ENCODE results near the gene SLF2.
A peak's percentile ranks its signal among the peaks of the same experiment; 100 is the strongest.

SLF2 gene

GRCh38 chr10:100887761-100888296, 24.9 kb upstream of the SLF2 start:
- Histone ChIP-seq H3K36me3 (ENCODE audit: low read depth) (no peaks in the 10 kb centered on the region), H3K4me3 (ENCODE audit: severe bottlenecking) (no peak overlapping the region), H3K27me3 (ENCODE audit: insufficient read depth, poor library complexity, severe bottlenecking) (no peaks in the 10 kb centered on the region), H3K27ac (ENCODE audit: poor library complexity, severe bottlenecking) (no peak overlapping the region), H3K9me3 (ENCODE audit: severe bottlenecking) (no peaks in the 10 kb centered on the region), H3K4me1 (ENCODE audit: insufficient read depth, poor library complexity, severe bottlenecking) (peaks cover 22% of the 10 kb centered on the region)
- DNase-seq (ENCODE audit: low spot score) (no peak), ATAC-seq (ENCODE audit: low read depth) (no peak)
- TF ChIP-seq CTCF (IDR thresholded peaks at IDR 0.05; ENCODE audit: poor library complexity, severe bottlenecking), result no peak

- TF ChIP-seq CTCF (IDR thresholded peaks at IDR 0.05; ENCODE audit: poor library complexity, severe bottlenecking), result no peak
- Histone ChIP-seq H3K9me3 (ENCODE audit: severe bottlenecking) (no peaks in the 10 kb centered on the region), H3K4me3 (ENCODE audit: severe bottlenecking) (no peak overlapping the region), H3K27me3 (ENCODE audit: insufficient read depth, poor library complexity, severe bottlenecking) (no peaks in the 10 kb centered on the region), H3K27ac (ENCODE audit: poor library complexity, severe bottlenecking) (no peak overlapping the region), H3K36me3 (ENCODE audit: low read depth) (no peaks in the 10 kb centered on the region), H3K4me1 (ENCODE audit: insufficient read depth, poor library complexity, severe bottlenecking) (peaks cover 29% of the 10 kb centered on the region)
- DNase-seq (ENCODE audit: low spot score), result no peak
- ATAC-seq (ENCODE audit: low read depth), result no peak
Measured at GRCh38 chr10:100888957-100889356, 23.8 kb upstream of the SLF2 start.

- H3K27me3 ChIP-seq (ENCODE audit: insufficient read depth, poor library complexity, severe bottlenecking), result no peaks in the 10 kb centered on the region
- ATAC-seq (ENCODE audit: low read depth) (no peak), DNase-seq (ENCODE audit: low spot score) (no peak)
- no peak overlapping the region for H3K4me3 ChIP-seq (ENCODE audit: severe bottlenecking)
- H3K9me3 ChIP-seq (ENCODE audit: severe bottlenecking), result no peaks in the 10 kb centered on the region
- peak overlapping the region; percentile 63 for H3K27ac ChIP-seq (ENCODE audit: poor library complexity, severe bottlenecking)
- H3K36me3 ChIP-seq (ENCODE audit: low read depth), result no peaks in the 10 kb centered on the region
- H3K4me1 ChIP-seq (ENCODE audit: insufficient read depth, poor library complexity, severe bottlenecking), result peaks cover 33% of the 10 kb centered on the region
- no peak for TF ChIP-seq CTCF (IDR thresholded peaks at IDR 0.05; ENCODE audit: poor library complexity, severe bottlenecking)
Measured at GRCh38 chr10:100889546-100889945, 23.2 kb upstream of the SLF2 start.

- Histone ChIP-seq H3K4me1 (ENCODE audit: insufficient read depth, poor library complexity, severe bottlenecking) (peaks cover 33% of the 10 kb centered on the region), H3K27me3 (ENCODE audit: insufficient read depth, poor library complexity, severe bottlenecking) (no peaks in the 10 kb centered on the region), H3K4me3 (ENCODE audit: severe bottlenecking) (no peak overlapping the region), H3K27ac (ENCODE audit: poor library complexity, severe bottlenecking) (peak overlapping the region; percentile 63), H3K36me3 (ENCODE audit: low read depth) (no peaks in the 10 kb centered on the region), H3K9me3 (ENCODE audit: severe bottlenecking) (no peaks in the 10 kb centered on the region)
- no peak for TF ChIP-seq CTCF (IDR thresholded peaks at IDR 0.05; ENCODE audit: poor library complexity, severe bottlenecking)
- ATAC-seq (ENCODE audit: low read depth) (peak; percentile 20), DNase-seq (ENCODE audit: low spot score) (no peak)
Measured at GRCh38 chr10:100890141-100890672, 22.6 kb upstream of the SLF2 start.

- H3K36me3 ChIP-seq (ENCODE audit: low read depth), result no peaks in the 10 kb centered on the region
- no peak for TF ChIP-seq CTCF (IDR thresholded peaks at IDR 0.05; ENCODE audit: poor library complexity, severe bottlenecking)
- DNase-seq (ENCODE audit: low spot score) (no peak), ATAC-seq (ENCODE audit: low read depth) (peak; percentile 99)
- H3K27me3 ChIP-seq (ENCODE audit: insufficient read depth, poor library complexity, severe bottlenecking), result no peaks in the 10 kb centered on the region
- peak overlapping the region; percentile 63 for H3K27ac ChIP-seq (ENCODE audit: poor library complexity, severe bottlenecking)
- no peaks in the 10 kb centered on the region for H3K9me3 ChIP-seq (ENCODE audit: severe bottlenecking)
- peaks cover 30% of the 10 kb centered on the region for H3K4me1 ChIP-seq (ENCODE audit: insufficient read depth, poor library complexity, severe bottlenecking)
- H3K4me3 ChIP-seq (ENCODE audit: severe bottlenecking), result no peak overlapping the region
Measured at GRCh38 chr10:100890673-100891317, 22.0 kb upstream of the SLF2 start.

Measured in RWPE2 (cell line).